Ovary (tissue), 9 donors: Measurements from ENCODE around the gene XYLT1. TPM values are rescaled to one million over a fixed set of nuclear protein-coding genes. Genes with fewer than 3 reads are reported as not detected.
"Not testable (repeated sequence)": the region's sequence is repeated elsewhere in the genome, so short reads cannot be mapped to it uniquely, and the experiment has no call there.

Source experiments
- DNase-seq, 5 donors: peaks; one replicate each; pipeline ENCODE4 v3.0.0-alpha.2; 2019 to 2020
- H3K27ac ChIP-seq, 2 donors: fragments of 200-600 bp; one replicate each; pipeline versions ENCODE4 v1.5.1 to v1.8.0; 2019 to 2022
- H3K27me3 ChIP-seq: fragments of 200-600 bp; one replicate; pipeline ENCODE4 v1.8.0; 2022
- H3K36me3 ChIP-seq: fragments of 200-600 bp; sonication (generic); one replicate; pipeline ENCODE4 v1.5.1; 2019
- H3K4me1 ChIP-seq: one replicate; pipeline ENCODE4 v1.8.1; 2013; ENCODE audit warnings: mild to moderate bottlenecking, moderate library complexity; ENCODE audit not compliant: insufficient read depth
- H3K4me3 ChIP-seq: fragments of 200-600 bp; sonication (generic); one replicate; pipeline ENCODE4 v1.5.1; 2017
- H3K9me3 ChIP-seq, 2 donors: fragments of 200-600 bp in 1 of 2; sonication (generic) in 1 of 2; one replicate each; pipeline versions ENCODE4 v1.5.1 to v1.8.1; 2013 to 2019; ENCODE audit warnings: mild to moderate bottlenecking in 1 of 2, moderate library complexity in 1 of 2
- EP300 ChIP-seq: sonication (generic); formaldehyde crosslinking; IDR thresholded peaks from one replicate; pipeline ENCODE4 v1.6.1; 2017; ENCODE audit warnings: antibody characterized with exemption
- POLR2A ChIP-seq: fragments of 450-650 bp; IDR thresholded peaks from one replicate; pipeline ENCODE4 v1.6.1; 2017; ENCODE audit warnings: antibody characterized with exemption, mild to moderate bottlenecking, moderate library complexity
- WGBS, 3 donors: extraction: QIAGEN DNeasy Blood & Tissue Kit in 1 of 3; methylation state at CpG; one replicate each; pipeline versions ENCODE4 v1.1.5 to v1.1.7; 2013 to 2017; 5-methylcytosine and 5-hydroxymethylcytosine counted together
- intact Hi-C, 4 donors: fragments of 100-400 bp; cut with DNase I; formaldehyde crosslinking; loops; one replicate each; pipeline versions ENCODE4 v1.11.0 to v1.15.1; 2022 to 2023
- polyA plus RNA-seq, 2 donors: library from polyadenylated mRNA; stranded (reverse); fragments of 200-250 nt in 1 of 2; fragments of 350-450 nt in 1 of 2; fragmentation: Illumina TruSeq in 1 of 2; extraction: RNeasy Lipid Tissue Mini Kit (QIAGEN cat#74804) in 1 of 2; gene quantifications; one replicate each; pipeline ENCODE4 v1.2.3, GENCODE V29; 2013 to 2014
- total RNA-seq, 7 donors: library from RNA; depleted of rRNA in 2 of 7; stranded (reverse); fragments of >200 nt in 2 of 7; fragmentation: NEBNext Ultra II Directional in 3 of 7; extraction: Animal tissue kit (Norgen Biotek cat#: 25700) in 3 of 7; gene quantifications; one replicate each; pipeline versions ENCODE4 v1.1.0 to v1.2.4, GENCODE V29; 2016 to 2023
- TF ChIP-seq, protein P1 (sequence below), 3 donors: fragments of 450-650 bp in 2 of 3; fragments of 200-600 bp in 1 of 3; IDR thresholded peaks; one replicate each; pipeline versions ENCODE4 v1.5.1 to v1.8.0; 2016 to 2022; ENCODE audit warnings: antibody characterized with exemption in 3 of 3, mild to moderate bottlenecking in 1 of 3
- donor health status: DM: no; HTN: no; CAD: no; lungs with moderate emphysema.
- donor health status: DM: no; HTN: no; CAD: no.
- donor health status: Bipolar disorder and iron deficiency.
- donor health status: DM: yes; HTN: yes; CAD: no.
- donor health status: DM: no; HTN: no; CAD: no.
- donor health status: DM: yes; HTN: yes; CAD: no.

Gene XYLT1
- total and polyA plus RNA-seq, 9 donors, result 3.2 to 38.0 (median 17.3) TPM

- Histone ChIP-seq H3K36me3 (no peaks in the 10 kb centered on the region), H3K27ac (no peak overlapping the region), H3K4me3 (no peak overlapping the region), H3K4me1 (no peaks in the 10 kb centered on the region), H3K9me3 (peaks cover 0 to 3% of the 10 kb centered on the region in 2 donors), H3K27me3 (no peaks in the 10 kb centered on the region)
- intact Hi-C loops, result no loop called here
- DNase-seq, result no peak
- TF ChIP-seq, protein P1, sequence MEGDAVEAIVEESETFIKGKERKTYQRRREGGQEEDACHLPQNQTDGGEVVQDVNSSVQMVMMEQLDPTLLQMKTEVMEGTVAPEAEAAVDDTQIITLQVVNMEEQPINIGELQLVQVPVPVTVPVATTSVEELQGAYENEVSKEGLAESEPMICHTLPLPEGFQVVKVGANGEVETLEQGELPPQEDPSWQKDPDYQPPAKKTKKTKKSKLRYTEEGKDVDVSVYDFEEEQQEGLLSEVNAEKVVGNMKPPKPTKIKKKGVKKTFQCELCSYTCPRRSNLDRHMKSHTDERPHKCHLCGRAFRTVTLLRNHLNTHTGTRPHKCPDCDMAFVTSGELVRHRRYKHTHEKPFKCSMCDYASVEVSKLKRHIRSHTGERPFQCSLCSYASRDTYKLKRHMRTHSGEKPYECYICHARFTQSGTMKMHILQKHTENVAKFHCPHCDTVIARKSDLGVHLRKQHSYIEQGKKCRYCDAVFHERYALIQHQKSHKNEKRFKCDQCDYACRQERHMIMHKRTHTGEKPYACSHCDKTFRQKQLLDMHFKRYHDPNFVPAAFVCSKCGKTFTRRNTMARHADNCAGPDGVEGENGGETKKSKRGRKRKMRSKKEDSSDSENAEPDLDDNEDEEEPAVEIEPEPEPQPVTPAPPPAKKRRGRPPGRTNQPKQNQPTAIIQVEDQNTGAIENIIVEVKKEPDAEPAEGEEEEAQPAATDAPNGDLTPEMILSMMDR (IDR thresholded peaks at IDR 0.05), result no peak
- TF ChIP-seq EP300 (no peak), POLR2A (no peak)
- WGBS, 3 donors, result 45 to 68% (median 46%) methylated on average over 3 of the region's 3 CpGs
Observed at GRCh38 chr16:17509194-17509593, 38.4 kb upstream of the XYLT1 start.

DNA sequence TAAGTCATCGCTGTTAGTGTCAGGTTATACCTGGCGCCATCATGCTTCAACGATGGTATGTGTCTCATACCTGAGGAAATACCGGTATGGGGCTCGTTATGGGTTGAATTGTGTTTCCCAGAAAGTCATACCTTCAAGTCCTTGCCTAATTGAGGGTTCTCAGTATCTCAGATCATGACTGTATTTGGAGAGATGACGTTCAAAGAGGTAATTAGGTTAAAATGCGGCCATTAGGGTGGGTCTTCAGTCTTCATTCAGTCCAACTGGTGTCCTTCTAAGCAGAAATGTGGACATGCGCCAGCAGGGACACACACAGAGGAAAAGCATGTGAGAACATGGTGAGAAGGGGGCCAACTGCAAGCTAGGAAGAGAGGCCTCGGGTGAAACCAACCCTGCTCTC lies 37.5 kb upstream of the XYLT1 start:
- intact Hi-C loops, result no loop called here
- WGBS, 3 donors, result 75 to 88% (median 80%) methylated on average over 9 of the region's 9 CpGs
- Histone ChIP-seq H3K36me3 (no peaks in the 10 kb centered on the region), H3K27me3 (no peaks in the 10 kb centered on the region), H3K27ac (no peak overlapping the region), H3K9me3 (peaks cover 0 to 3% of the 10 kb centered on the region in 2 donors), H3K4me1 (no peaks in the 10 kb centered on the region), H3K4me3 (no peak overlapping the region)
- DNase-seq, result no peak
- TF ChIP-seq, protein P1 (IDR thresholded peaks at IDR 0.05), result no peak
- TF ChIP-seq EP300 (no peak), POLR2A (no peak)

GRCh38 chr16:17507516-17507915 lies 36.8 kb upstream of the XYLT1 start:
- 72 to 80% (median 78%) methylated on average over 8 of the region's 8 CpGs for WGBS, 3 donors
- H3K4me1 ChIP-seq, DNase-seq: not testable (repeated sequence)

GRCh38 chr16:17505828-17506227 lies 35.1 kb upstream of the XYLT1 start:
- H3K4me1 ChIP-seq, H3K4me3 ChIP-seq, H3K9me3 ChIP-seq, H3K36me3 ChIP-seq, intact Hi-C loops, DNase-seq, H3K27ac ChIP-seq, H3K27me3 ChIP-seq: not testable (repeated sequence)
- 79 to 98% (median 92%) methylated on average over 10 to 25 of the region's 26 CpGs for WGBS, 3 donors

More at GRCh38 chr16:17507516-17507915, 36.8 kb upstream of the XYLT1 start:
- H3K27me3 ChIP-seq, H3K4me3 ChIP-seq, H3K27ac ChIP-seq, H3K36me3 ChIP-seq, H3K9me3 ChIP-seq, intact Hi-C loops: not testable (repeated sequence)

DNA sequence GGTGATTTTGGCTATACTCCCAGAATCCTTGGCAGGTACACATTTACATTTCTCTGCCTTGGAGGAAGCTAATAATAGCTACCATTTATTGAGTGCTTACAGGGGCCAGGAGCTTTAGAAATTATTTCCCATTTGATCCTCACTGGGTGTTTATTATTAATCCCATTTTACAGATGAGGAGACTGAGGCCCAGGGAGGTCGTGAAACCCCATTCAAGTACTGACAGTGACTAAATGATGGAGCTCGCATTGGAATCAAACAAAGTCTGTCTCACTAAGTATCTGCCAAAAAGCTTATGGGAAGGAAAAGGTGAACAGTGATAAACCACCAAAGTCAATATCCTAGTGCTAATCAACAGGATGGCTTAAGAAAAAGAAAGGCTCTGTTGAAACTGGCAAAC lies 33.3 kb upstream of the XYLT1 start:
- Histone ChIP-seq H3K4me3 (no peak overlapping the region), H3K27me3 (no peaks in the 10 kb centered on the region), H3K27ac (no peak overlapping the region), H3K9me3 (no peaks in the 10 kb centered on the region), H3K4me1 (peaks cover 6% of the 10 kb centered on the region), H3K36me3 (no peaks in the 10 kb centered on the region)
- TF ChIP-seq POLR2A (no peak), EP300 (no peak)
- TF ChIP-seq, protein P1 (IDR thresholded peaks at IDR 0.05), result no peak
- 65 to 82% (median 76%) methylated on average over 2 of the region's 2 CpGs for WGBS, 3 donors
- no peak for DNase-seq
- intact Hi-C loops, result no loop called here

DNA sequence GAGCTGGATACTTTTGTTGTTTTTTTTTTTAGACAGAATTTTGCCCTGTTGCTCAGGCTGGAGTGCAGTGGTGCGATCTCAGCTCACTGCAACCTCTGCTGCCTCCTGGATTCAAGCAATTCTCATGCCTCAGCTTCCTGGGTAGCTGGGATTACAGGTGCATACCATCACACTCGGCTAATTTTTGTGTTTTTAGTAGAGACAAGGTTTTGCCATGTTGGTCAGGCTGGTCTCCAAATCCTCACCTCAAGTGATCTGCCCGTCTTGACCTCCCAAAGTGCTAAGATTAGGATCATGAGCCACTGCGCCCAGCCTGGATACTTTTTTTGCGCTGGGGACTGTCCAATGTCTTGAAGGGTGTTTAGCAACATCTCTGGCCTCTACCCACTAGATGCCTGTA lies 32.6 kb upstream of the XYLT1 start:
- WGBS, 3 donors, result 76 to 84% (median 78%) methylated on average over 5 of the region's 5 CpGs
- no peaks in the 10 kb centered on the region for H3K9me3 ChIP-seq
- H3K36me3 ChIP-seq, result no peaks in the 10 kb centered on the region
- DNase-seq, result no peak
- peaks cover 6% of the 10 kb centered on the region for H3K4me1 ChIP-seq
- intact Hi-C loops, result no loop called here
- H3K27ac ChIP-seq, result no peak overlapping the region
- no peaks in the 10 kb centered on the region for H3K27me3 ChIP-seq
- H3K4me3 ChIP-seq, result no peak overlapping the region
- TF ChIP-seq POLR2A, result no peak
- TF ChIP-seq EP300, result no peak
- TF ChIP-seq, protein P1 (IDR thresholded peaks at IDR 0.05), result no peak
